HG02588 (cell line): Measurements from ENCODE around the gene DHRS7C.
"Not testable (repeated sequence)": the region's sequence is repeated elsewhere in the genome, so short reads cannot be mapped to it uniquely, and the experiment has no call there.

Experiments used
- ATAC-seq: cut with Tn5 transposase; IDR thresholded peaks from one replicate; pipeline ENCODE4 v1.9.1; 2021; ENCODE audit warnings: mild to moderate bottlenecking, moderate library complexity; ENCODE audit not compliant: unreplicated experiment

DHRS7C gene

DNA sequence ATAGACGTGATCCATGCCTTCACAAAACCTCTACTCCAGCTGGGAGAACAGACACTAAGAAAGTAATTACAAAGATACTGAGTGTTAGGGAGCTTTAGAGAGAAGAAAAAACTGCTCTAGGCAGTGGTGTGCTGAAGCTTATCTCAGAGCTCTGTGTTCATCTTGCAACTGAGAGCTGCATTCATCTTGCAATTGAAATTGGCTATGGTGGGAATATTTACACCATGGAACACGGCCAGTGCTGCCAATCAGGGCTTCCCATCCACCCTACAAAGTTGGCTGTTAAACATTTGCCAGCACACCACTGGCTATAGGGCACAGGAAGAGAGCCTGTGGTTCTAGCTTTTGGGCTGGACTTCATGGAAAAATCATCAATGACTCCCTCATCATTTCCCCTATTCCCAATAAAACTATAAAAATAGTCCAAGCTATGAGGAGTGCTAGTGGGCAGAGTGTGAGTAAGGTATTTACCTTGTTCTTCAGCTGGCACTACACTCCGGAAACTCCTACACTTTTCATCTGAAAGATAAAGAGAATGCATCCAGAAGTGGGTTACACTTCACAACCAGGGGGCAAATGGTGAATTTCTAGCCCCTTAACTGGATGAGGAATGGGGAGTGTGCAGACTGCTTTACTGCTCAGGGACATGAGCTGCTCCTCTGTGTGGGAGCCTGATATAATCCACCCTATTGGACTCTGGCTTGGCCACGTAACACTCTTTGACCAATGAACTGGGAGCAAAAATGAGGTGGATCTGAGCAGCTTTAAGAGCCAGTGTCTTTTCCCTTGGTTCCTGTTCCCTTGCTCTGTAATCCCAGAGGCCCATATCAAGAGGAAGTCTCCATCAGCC, 18.9 kb upstream of the DHRS7C start:
- ATAC-seq, result no peak

DNA sequence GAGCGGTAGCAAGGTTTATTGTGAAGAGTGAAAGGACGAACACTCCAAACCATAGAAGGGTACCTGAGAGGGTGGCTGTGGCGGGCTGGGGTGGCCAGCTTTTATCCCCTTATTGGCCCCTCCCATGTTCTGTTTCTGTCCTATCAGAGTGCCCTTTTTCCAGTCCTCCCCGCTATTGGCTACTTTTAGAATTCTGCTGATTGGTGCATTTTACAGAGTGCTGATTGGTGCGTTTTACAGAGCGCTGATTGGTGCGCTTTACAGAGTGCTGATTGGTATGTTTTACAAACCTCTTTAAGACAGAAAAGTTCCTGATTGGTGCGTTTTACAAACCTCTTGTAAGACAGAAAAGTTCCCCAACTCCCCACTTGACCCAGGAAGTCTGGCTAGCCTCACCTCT, 18.0 kb upstream of the DHRS7C start:
- ATAC-seq, result no peak

DNA sequence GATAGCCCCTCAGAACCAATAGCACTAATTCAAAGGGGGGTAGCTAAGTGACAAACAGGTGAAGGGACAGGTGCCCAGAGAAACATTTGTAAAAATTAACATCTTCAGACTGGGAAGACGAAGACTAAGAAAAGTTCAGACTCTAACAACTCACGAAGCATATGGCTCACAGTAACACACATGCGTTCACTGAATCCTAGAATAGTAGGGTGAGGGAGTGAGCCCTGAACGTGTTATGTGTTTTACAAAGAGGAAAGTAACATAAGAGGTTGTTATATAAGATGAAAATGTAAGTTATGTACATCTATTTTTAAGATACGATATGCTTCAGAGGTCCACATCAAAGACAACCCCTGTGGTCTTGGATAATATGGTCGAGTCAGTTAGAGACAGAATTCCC, 15.3 kb upstream of the DHRS7C start:
- no peak for ATAC-seq

DNA sequence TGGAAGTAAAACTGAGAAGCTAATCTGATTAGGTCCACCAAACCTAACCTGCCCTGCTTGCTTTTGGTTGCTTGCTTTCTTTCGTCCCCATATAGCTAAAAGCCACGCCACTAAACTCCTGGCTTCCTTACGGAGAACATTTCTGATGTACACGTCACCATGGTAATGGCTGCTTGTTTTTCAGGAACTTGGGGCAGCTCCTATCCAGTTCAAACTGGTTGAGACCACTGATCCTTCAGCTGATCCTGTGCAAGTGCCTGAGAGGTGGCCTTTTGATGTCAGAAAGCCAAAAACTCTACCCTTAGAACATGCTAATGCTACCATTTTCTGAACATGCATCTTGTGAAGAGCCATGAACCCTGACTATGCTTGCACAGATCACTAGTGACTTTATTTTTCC, 14.4 kb upstream of the DHRS7C start:
- no peak for ATAC-seq

DNA sequence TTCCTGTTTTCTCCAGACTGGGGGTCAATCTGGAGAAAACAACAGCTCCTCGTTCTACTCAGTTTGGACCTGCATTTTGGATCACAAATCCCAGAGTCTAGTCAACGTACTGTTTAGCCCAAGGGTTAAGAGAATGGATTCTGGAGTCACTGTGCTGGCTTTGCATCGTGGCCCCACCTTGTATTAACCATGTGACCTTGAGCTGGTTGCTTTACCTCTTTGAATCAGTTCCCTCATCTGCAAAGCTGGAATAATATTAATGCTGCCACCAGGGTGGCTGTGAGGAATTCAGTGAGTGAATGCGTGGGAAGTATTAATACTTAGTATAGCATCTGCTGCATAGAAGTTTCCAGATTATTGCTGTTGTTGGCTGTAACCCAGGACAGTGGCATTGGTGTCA, 11.3 kb upstream of the DHRS7C start:
- ATAC-seq, result no peak

DNA sequence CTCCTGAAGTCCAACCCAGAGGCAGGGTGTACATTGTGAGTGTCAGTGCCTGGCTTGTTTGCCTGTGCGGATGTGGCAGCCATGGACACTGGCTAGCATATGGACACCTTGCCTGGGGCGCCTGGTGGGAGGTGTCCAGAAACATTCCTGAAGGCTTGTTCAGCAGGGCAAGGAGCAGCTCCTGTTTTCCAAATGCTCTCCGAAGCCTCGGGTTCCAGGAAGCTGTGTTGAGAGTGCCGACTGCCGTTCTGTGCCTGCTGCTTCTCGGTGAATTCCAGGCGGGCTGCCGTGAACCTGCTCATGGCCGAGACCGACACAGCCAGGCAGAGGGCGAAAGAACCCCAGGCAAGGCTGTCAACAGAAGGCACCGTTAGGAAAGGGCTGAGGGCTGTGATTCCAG, 10.9 kb upstream of the DHRS7C start:
- no peak for ATAC-seq

DNA sequence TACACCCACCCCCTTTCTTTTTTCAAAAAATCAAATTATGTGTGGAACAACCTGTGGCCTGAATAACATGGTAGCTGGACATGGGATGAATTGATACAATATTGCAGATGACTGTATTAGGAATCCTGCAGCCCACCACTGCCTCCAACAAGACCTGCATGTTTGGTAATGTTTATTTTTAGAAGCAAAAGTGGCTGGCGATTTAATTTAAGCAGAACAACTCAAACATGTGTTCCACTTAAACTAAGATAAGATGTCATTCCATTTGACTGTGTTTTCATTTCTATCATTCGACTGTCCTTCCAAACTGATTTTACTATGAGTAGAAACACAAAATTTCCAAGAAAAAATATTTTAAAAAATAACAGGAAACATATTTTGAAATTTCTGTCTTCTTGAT, 10.1 kb upstream of the DHRS7C start:
- no peak for ATAC-seq

DNA sequence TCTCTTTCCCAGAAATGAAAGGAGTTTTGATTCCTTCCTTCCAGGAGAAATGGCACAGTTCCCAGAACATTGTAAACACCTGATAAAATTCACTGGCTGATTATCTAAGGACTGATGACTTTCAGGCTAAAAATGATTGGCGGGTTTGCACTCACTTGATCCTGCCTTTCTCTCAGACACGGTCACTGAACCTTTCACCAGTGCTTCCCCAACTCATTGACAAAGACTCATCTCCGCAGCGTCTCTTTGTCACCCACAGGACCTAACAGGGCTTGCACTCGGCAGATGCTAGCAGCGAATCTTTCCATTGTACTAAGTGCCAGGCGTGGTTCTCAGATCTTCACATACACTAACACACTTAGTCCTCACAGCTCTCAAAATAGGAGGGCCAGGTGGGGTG, 7.3 kb upstream of the DHRS7C start:
- no peak for ATAC-seq

DNA sequence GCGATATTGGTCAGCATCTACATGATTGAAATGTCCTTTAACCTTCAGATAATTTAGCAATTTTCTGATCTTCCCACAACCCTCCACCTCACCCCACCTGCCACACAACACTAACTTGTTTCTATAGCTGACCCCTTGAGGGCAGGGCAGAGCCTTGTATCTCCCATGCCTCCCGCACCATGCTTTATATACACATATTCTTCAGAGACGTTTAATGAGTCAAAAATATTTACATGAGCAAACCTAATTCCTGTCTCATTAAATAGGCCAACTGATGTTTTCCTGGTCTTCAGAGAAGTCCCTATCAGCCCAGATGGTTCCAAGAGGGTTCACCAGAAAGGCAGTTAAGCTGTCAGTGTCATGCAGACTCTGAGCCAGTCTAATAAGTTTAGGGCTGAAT, 6.6 kb upstream of the DHRS7C start:
- no peak for ATAC-seq

DNA sequence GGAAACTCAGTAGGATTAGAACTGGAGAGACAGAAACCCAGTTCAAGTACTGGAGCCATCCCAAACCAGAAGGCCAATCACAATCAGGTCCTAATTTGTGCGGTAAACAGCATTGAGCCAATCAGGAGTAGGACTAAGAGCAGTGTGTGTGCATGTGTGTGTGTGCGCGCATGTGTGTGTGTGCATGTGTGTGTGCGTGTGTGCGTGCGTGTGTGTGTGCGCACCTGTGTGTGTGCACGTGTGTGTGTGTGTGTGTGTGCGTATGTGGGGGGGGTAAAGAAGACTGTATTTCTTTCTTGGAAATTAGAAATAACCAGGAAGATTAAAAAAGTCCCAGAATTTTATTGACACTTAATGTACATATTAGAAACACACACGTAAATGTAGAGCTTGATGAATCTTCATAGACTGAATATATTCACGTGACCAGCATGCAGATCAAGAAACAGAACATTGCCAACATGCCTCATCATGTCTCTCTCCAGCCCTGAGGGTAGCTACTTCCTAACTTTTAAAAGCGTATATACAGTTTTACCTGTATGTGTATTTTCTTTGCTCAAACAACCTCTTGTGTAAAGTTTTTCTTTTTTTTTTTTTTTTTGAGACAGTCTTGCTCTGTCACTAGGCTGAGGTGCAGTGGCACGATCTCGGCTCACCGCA, 919 bp upstream of the DHRS7C start:
- ATAC-seq, result no peak

DNA sequence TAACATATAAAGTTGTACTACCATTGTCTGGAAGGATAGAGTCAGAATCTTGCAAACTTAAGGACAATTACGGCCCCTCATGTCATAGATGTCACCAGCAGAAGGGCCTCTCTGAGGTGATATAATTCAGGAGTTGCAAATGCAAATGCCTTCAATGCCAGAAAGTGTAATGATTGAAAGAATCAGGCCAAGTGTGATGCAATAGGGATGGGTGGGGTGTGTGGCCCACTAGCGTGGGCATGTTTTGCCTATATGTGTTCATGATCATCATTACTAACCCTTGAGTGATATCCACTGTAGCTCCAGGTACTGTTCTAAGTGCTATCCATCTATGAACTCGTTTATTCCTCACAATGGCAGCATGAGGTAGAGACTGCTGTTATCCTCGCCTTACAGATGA, 1.1 kb downstream of the DHRS7C start:
- no peak for ATAC-seq

DNA sequence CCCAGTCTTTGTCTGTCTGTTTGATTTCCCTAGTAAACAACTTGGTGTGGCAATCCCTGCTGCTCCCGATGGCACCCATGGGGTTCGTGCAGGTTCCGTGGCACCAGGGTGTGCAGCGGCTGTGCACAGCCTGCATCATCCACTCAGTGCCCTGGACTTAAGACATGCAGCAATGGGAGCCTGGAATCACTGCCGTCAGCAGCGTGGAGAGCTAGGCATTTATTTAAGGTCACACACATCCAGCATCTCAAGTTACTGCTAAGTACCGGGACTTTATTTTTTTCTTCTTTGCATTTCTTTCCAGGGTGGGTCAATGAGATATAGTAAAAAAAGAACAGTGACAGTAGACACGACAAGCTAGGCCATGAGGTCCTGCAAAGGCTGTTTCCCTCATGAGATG, 2.8 kb downstream of the DHRS7C start:
- ATAC-seq, result no peak

DNA sequence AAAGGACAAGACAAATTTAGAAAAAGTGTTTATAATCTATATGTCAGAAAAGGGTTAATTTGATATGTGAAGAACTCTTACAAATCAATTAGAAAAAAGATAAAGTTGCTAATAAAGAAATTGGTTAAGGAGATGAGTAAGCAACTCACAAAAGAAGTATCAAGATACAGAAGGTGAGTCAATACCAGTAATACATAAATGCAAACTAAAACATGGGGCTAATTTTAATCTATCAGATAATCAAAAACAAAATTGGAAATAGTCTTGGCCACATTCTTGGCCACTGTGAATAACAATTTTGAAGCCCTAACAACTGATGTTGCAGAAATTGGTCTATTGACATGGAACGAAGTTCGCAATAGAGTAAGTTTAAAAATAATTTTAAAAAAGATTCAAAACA, 6.8 kb downstream of the DHRS7C start:
- ATAC-seq, result no peak

DNA sequence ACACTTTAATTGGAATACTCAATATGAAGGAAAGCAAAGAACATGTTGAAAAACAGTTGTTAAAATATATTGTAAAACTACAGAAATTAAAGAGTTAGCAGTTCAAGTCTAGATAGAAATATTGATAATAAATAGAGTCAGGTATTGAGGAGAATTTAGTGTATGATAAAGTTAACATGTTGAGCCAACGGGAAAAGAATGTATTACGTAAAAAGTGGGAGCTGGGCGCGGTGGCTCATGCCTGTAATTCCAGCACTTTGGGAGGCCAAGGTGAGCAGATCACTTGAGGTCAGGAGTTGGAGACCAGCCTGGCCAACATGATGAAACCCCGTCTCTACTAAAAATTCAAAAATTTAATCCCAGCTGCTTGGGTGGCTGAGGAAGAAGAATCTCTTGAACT, 7.9 kb downstream of the DHRS7C start:
- not testable (repeated sequence) for ATAC-seq

DNA sequence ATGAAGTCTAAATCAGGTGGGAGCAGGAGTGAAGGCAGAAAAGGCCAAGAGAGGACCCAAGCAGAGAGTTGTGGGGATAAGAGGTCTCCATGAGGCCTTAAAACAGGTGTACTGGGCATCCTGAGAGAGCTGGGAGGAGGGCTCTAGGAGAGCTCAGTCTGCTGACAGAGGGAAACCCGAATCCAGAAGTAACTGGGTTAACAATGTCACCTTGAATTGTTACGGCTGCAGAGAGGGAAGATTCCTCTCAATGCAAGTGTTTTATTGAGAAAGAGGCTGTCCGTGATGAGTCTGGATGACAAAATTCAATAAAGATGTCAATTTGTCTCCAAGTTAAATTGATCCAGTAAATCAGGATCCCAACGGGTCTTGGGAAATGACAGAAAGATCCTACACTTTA, 8.3 kb downstream of the DHRS7C start:
- ATAC-seq, result no peak

DNA sequence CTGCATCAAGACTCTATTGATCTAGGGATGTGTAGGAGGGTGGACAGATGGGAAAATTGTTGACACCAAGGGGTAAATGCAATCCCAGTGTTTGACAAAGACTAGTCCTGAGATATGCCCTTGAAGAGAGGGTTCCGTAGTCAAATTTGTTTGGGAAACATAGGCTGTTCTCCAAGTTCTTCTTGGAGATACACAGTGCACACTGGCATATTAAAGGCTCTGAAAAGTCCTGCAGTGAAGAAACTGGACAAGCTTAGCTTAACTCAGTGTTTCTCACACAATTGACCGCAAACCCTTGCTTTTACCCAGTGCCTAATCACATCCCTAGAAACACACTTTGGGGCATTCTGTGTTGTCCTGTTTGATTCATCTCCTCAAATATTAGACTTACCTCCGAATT, 10.8 kb downstream of the DHRS7C start:
- ATAC-seq, result no peak

DNA sequence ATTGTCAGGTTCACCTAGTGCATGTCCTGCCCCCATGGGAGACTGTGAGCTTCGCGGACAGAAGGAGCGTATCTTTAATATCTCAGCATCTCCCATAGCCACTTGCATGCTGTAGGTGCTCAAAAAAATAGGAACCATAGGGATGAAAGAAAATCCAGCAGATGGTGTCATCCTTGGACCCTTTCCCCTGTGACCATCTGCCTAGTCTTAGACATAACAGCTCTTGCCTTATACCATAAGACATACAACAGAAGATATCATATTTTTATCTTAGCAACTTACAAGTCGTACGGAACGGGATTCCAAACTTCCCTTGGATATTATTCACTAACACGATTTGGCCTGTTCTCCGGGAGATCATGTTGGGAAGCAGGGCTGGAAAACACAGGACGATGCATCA, 14.5 kb downstream of the DHRS7C start:
- ATAC-seq, result no peak

DNA sequence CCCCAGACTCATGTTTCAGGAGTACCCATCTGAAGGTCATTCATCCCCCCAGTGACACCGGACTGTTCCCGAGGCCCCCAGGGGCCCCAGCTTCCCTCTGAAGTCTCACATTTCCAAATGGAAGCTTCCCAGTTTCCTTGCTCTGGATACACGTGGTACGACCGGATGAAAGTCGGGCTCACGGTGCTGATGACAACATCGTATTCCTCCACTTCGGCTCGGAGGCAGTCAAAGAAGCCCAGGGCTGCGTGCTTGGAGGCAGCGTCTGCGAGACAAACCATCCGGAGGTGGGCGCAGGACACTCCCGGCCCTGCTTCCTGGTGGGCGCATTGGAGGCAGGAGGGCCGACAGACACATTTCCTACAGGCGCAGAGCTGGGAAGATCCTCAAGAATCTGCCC, 18.7 kb downstream of the DHRS7C start:
- no peak for ATAC-seq

DNA sequence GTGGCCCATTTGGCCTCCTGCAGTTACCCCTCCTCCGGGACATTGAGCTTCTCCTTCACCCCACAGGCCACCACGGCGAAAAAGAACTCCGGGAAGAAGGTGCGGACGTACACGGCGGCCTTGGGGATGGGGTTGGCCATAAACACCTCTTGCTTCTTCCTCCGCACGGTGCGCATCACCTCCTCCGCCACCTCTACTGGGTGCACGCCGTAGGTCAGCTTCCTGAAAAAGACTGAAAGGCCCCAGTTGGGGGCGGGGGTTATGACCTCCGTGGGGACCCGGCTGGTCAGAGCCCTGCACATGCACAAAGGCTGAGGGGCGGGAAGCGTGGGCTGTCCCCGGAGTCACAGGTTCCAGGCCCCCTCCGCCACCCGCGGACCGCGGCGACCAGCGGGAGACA, 19.9 kb downstream of the DHRS7C start:
- ATAC-seq, result no peak

DNA sequence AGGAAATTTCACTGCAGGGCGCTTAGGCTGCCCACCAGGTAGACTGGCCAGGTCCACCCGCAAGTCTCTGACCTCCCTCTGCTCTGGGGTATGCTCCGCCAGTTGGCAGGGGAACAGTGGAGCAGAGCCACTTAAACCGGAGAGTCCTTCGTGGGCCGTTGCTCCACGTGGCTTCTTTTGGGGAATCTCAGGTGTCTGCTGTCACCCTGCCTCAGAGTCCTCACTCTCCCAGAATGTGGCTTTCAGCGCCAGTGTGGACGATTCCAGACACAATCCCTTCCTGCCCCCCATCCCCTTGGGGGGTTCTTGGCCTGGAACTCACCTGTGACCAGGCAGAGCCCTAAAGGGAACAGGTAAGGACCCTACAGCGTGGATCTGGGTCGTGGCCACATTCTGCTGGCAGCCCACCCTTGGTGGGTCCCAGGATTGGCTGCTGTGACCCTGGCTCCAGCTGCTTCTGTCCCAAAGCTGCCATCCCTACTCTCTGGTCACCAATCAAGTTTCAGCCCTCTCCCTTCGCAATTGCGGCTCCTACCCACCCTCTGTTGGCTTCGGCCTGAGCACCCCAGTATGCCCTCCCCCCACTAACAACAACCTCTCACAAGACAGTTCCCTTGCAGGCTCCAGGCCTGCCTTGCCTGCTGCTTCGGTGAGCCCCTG, 22.2 kb downstream of the DHRS7C start:
- no peak for ATAC-seq

DNA sequence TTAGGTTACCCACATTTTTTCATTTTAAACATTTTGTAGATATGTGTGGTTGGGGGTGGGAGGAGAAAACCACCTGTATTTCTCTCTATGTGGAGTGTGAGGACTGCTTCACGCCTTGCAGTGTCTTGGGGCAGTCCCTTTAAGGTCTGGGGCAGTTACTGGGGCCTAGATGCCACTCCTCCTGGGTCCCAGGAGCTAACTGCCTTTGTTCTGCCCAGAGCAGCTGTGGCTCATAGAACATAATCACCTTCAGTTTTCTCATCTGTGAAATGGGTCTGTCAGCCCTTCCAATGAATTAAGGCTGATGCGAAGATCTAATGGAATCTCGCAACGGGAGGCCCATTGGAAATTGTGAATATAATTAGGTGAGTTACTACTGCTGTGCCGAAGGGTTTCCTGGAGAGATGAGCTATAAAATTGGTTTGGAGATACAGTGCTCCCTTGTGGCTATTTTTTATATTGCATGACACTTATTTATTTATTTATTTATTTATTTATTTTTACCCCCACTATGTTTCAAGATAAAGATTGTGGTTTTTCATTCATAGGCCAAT, 22.9 kb downstream of the DHRS7C start:
- ATAC-seq, result no peak

DNA sequence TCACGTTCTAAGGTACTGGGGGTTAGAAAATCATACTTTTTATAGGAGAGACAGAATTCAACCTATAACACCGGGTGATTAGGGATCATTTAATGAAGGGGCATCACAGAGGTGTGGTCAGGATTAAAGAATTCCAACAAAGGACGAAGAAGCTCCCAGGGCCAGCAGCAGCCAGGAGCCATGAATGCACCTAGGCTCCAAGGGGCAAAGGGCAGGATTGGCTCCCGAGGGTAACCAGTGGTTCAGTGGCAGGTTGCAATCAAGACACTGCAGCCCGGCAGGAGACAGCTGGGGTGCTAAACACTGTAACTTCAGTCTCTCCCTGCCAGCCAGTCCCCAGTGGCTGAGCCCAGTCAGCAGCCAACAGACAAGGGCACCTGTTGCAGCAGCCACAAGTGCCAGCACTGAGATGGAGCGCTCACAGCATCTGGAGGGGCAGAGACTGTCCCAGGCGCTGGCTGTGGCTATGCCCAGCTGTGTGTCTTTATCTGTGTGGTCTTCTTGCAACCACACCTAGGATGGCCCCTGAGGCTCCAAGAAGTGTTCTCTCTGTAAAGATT, 23.9 kb downstream of the DHRS7C start:
- no peak for ATAC-seq
